ENCODE data around the gene VSTM4. TPM values are rescaled to one million over a fixed set of nuclear protein-coding genes. Genes with fewer than 3 reads are reported as not detected.

Gene VSTM4
- polyA plus RNA-seq, 1 donor (not counting 4 experiments of a cell fraction or from before 2014, with no cell fraction given), result not detected

DNA sequence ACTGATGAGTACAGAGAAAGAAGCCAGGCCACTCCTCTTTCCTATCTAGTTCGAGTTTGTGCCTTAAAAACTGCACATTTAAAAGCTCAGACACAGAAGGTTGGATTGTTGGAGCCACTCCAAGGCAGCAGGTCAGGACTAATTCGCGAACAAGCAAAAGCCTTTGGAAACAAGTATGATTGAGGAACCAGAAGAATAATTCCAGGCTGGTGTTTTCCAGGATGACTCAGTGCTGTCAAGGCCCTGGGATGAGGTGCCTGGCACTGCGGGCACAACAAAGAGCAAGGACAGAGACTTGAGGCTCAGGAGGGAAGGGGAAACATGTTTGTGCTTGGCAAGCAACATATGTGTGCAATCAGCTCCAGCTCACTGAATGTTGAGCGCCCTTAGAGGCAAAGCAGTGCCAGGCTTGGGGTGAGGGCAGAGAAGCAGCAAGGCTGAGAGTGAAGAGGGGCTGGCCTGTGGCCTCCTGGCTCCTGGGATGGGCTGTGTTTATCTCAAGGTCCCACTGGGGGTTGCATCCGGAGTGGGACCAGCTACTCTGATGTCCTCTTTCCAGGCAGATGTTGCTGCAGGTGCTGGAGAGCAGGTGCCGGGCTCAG lies 44.1 kb downstream of the VSTM4 start:
- dilution Hi-C loops (cut with MboI; ENCODE audit: extremely low pct_ligation_motif_present, low sequenced_read_pairs), result no loop called here
- H3K9ac ChIP-seq (ENCODE audit: control insufficient read depth, extremely low read depth, insufficient read depth, low read length), result no peak overlapping the region
- peaks cover 19% of the 10 kb centered on the region for H3K4me1 ChIP-seq (ENCODE audit: control insufficient read depth, extremely low read depth, insufficient read depth, low read length)
- H3K9me1 ChIP-seq (ENCODE audit: control insufficient read depth, extremely low read depth, insufficient read depth, low read length), result no peaks in the 10 kb centered on the region
- H3K4me2 ChIP-seq (ENCODE audit: control insufficient read depth, extremely low read depth, insufficient read depth, low read depth, low read length), result peak overlapping the region; percentile 18
- TF ChIP-seq, protein P1, sequence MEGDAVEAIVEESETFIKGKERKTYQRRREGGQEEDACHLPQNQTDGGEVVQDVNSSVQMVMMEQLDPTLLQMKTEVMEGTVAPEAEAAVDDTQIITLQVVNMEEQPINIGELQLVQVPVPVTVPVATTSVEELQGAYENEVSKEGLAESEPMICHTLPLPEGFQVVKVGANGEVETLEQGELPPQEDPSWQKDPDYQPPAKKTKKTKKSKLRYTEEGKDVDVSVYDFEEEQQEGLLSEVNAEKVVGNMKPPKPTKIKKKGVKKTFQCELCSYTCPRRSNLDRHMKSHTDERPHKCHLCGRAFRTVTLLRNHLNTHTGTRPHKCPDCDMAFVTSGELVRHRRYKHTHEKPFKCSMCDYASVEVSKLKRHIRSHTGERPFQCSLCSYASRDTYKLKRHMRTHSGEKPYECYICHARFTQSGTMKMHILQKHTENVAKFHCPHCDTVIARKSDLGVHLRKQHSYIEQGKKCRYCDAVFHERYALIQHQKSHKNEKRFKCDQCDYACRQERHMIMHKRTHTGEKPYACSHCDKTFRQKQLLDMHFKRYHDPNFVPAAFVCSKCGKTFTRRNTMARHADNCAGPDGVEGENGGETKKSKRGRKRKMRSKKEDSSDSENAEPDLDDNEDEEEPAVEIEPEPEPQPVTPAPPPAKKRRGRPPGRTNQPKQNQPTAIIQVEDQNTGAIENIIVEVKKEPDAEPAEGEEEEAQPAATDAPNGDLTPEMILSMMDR (optimal IDR thresholded peaks at IDR 0.05 in 1 of 3, IDR thresholded peaks at IDR 0.05 in 1 of 3, conservative IDR thresholded peaks at IDR 0.05 in 1 of 3; ENCODE audit: extremely low read depth in 1 of 3, insufficient read depth in 2 of 3, low read length in 3 of 3), result no peak
- TF ChIP-seq EZH2 (IDR thresholded peaks at IDR 0.05; ENCODE audit: low read length), result no peak
- no peaks in the 10 kb centered on the region for H3K36me3 ChIP-seq (ENCODE audit: control insufficient read depth in 2 of 2, extremely low read depth in 1 of 2, insufficient read depth in 2 of 2, low read length in 2 of 2)
- DNase-seq (ENCODE audit: low read depth, low spot score), result peak; percentile 79
- peak; percentile 86 for FAIRE-seq
- no peaks in the 10 kb centered on the region for H4K20me1 ChIP-seq (ENCODE audit: control insufficient read depth, extremely low read depth, insufficient read depth, low read length)
- no peaks in the 10 kb centered on the region for H3K79me2 ChIP-seq (ENCODE audit: control insufficient read depth, insufficient read depth, low read length)
- H3K27ac ChIP-seq (ENCODE audit: control insufficient read depth, insufficient read depth, low read length), result peak overlapping the region; percentile 21
- no peaks in the 10 kb centered on the region for H3K9me3 ChIP-seq (ENCODE audit: control insufficient read depth, low read depth, low read length)
- H2AFZ ChIP-seq (ENCODE audit: control insufficient read depth, low read length), result no peak overlapping the region
- H3K4me3 ChIP-seq (ENCODE audit: control insufficient read depth in 2 of 3, extremely low read depth in 1 of 3, insufficient read depth in 2 of 3, low read depth in 1 of 3, low read length in 3 of 3), result no peak overlapping the region
- H3K27me3 ChIP-seq (ENCODE audit: control insufficient read depth, extremely low read depth, insufficient read depth, low read length), result peaks cover 3% of the 10 kb centered on the region

- FAIRE-seq (no peak), DNase-seq (ENCODE audit: low read depth, low spot score) (no peak)
- Histone ChIP-seq H2AFZ (ENCODE audit: control insufficient read depth, low read length) (no peak overlapping the region), H3K4me3 (ENCODE audit: control insufficient read depth in 2 of 3, extremely low read depth in 1 of 3, insufficient read depth in 2 of 3, low read depth in 1 of 3, low read length in 3 of 3) (no peak overlapping the region), H3K4me1 (ENCODE audit: control insufficient read depth, extremely low read depth, insufficient read depth, low read length) (peaks cover 19% of the 10 kb centered on the region), H3K36me3 (ENCODE audit: control insufficient read depth in 2 of 2, extremely low read depth in 1 of 2, insufficient read depth in 2 of 2, low read length in 2 of 2) (no peaks in the 10 kb centered on the region), H3K79me2 (ENCODE audit: control insufficient read depth, insufficient read depth, low read length) (no peaks in the 10 kb centered on the region), H3K9ac (ENCODE audit: control insufficient read depth, extremely low read depth, insufficient read depth, low read length) (no peak overlapping the region), H3K27me3 (ENCODE audit: control insufficient read depth, extremely low read depth, insufficient read depth, low read length) (peaks cover 3% of the 10 kb centered on the region), H3K9me3 (ENCODE audit: control insufficient read depth, low read depth, low read length) (no peaks in the 10 kb centered on the region), H3K27ac (ENCODE audit: control insufficient read depth, insufficient read depth, low read length) (peak overlapping the region; percentile 21), H3K9me1 (ENCODE audit: control insufficient read depth, extremely low read depth, insufficient read depth, low read length) (no peaks in the 10 kb centered on the region), H3K4me2 (ENCODE audit: control insufficient read depth, extremely low read depth, insufficient read depth, low read depth, low read length) (peak overlapping the region; percentile 16), H4K20me1 (ENCODE audit: control insufficient read depth, extremely low read depth, insufficient read depth, low read length) (no peaks in the 10 kb centered on the region)
- no peak for TF ChIP-seq EZH2 (IDR thresholded peaks at IDR 0.05; ENCODE audit: low read length)
- TF ChIP-seq, protein P1 (optimal IDR thresholded peaks at IDR 0.05 in 1 of 3, IDR thresholded peaks at IDR 0.05 in 1 of 3, conservative IDR thresholded peaks at IDR 0.05 in 1 of 3; ENCODE audit: extremely low read depth in 1 of 3, insufficient read depth in 2 of 3, low read length in 3 of 3), result no peak
- dilution Hi-C loops (cut with MboI; ENCODE audit: extremely low pct_ligation_motif_present, low sequenced_read_pairs), result no loop called here
Measured at GRCh38 chr10:49070701-49071100, 44.6 kb downstream of the VSTM4 start.
